K562 (cell line): Measurements from ENCODE around the gene RCOR3. TPM values are rescaled to one million over a fixed set of nuclear protein-coding genes. Genes with fewer than 3 reads are reported as not detected.

ENCODE experiments used
- ATAC-seq: fragments of 200-7000 bp; cut with Tn5 transposase; 3 replicates; pipeline ENCODE4 v1.9.1; 2020; ENCODE audit warnings: moderate library complexity
- BruUV-seq: library from RNA; stranded (reverse); fragments of 400-500 nt; replicated peaks from 2 replicates; lab custom pipeline; 2021; lab: Mats Ljungman, UMichigan
- CTCF ChIA-PET: fragments of 300-600 bp; formaldehyde crosslinking; extraction: SDS; loops from one replicate; lab custom pipeline; 2021; ENCODE audit warnings: low intra/inter-chr PET ratio; lab: Yijun Ruan, JAX
- POLR2A ChIA-PET: fragments of 300-600, 350-650 bp; sonication (Branson Sonifier 250); formaldehyde crosslinking; extraction: SDS; loops from one replicate; lab custom pipeline; 2021; ENCODE audit warnings: antibody characterized with exemption, inconsistent platforms; lab: Yijun Ruan, JAX
- DNase-seq, 4 experiments: peaks; one replicate each; pipeline versions ENCODE4 v3.0.0 to v3.0.0-alpha.2; 2011 to 2018; ENCODE audit warnings: low spot score in 3 of 4, mixed read lengths in 3 of 4; ENCODE audit errors: extremely low read depth in 1 of 4
- FAIRE-seq: peaks from 2 replicates; lab custom pipeline; 2011; peaks lifted over from hg19 to GRCh38; lab: Jason Lieb, UNC
- H2AFZ ChIP-seq: 2 replicates; pipeline ENCODE4 v1.6.0; 2011; ENCODE audit warnings: low read depth, low read length, control low read depth, inconsistent platforms
- H3K27ac ChIP-seq: fragments of 200-600 bp; 3 replicates; pipeline ENCODE4 v1.8.0; 2011; ENCODE audit warnings: low read depth, mild to moderate bottlenecking, control low read depth, inconsistent platforms, low read length, moderate library complexity, mixed read lengths; ENCODE audit errors: extremely low read depth
- H3K27me3 ChIP-seq, 2 experiments: fragments of 300-600 bp in 1 of 2; 2 replicates in 1 of 2; 3 replicates in 1 of 2; pipeline versions ENCODE4 v1.6.0 to v1.8.0; 2011; ENCODE audit warnings: inconsistent platforms in 2 of 2, low read length in 2 of 2, mild to moderate bottlenecking in 1 of 2, mixed read lengths in 1 of 2, moderate library complexity in 1 of 2; ENCODE audit not compliant: control insufficient read depth in 2 of 2, insufficient read depth in 2 of 2
- H3K36me3 ChIP-seq: fragments of 300-600 bp; 3 replicates; pipeline ENCODE4 v1.8.0; 2011; ENCODE audit warnings: mild to moderate bottlenecking, low read length, inconsistent platforms; ENCODE audit not compliant: control insufficient read depth, insufficient read depth
- H3K4me1 ChIP-seq, 2 experiments: fragments of 200-600 bp in 1 of 2; replicated peaks in 1 of 2; 2 replicates in 1 of 2; 3 replicates in 1 of 2; pipeline versions ENCODE4 v1.5.1 to v1.8.0; 2011; ENCODE audit warnings: inconsistent platforms in 2 of 2, low read length in 2 of 2, mild to moderate bottlenecking in 1 of 2, mixed read lengths in 1 of 2, moderate library complexity in 1 of 2; ENCODE audit not compliant: control insufficient read depth in 2 of 2, insufficient read depth in 2 of 2
- H3K4me2 ChIP-seq: 2 replicates; pipeline ENCODE4 v1.6.1; 2011; ENCODE audit warnings: low read length, control low read depth, inconsistent platforms, mixed read lengths; ENCODE audit not compliant: insufficient read depth
- H3K4me3 ChIP-seq: fragments of 200-600 bp; sonication (generic), shearing (Covaris generic); 2 replicates; pipeline ENCODE4 v1.5.1; 2016; ENCODE audit warnings: control low read depth, inconsistent platforms
- H3K79me2 ChIP-seq: fragments of 200-600 bp; 3 replicates; pipeline ENCODE4 v1.8.0; 2011; ENCODE audit warnings: low read length, inconsistent platforms; ENCODE audit not compliant: control insufficient read depth, insufficient read depth
- H3K9ac ChIP-seq, 2 experiments: 2 replicates each; pipeline versions ENCODE4 v1.6.0 to v1.6.1; 2011; ENCODE audit warnings: low read depth in 2 of 2, low read length in 2 of 2, control low read depth in 1 of 2, inconsistent platforms in 1 of 2, mild to moderate bottlenecking in 1 of 2, mixed read lengths in 1 of 2; ENCODE audit not compliant: insufficient read depth in 1 of 2
- H3K9me1 ChIP-seq: one replicate; pipeline ENCODE4 v1.6.0; 2011; ENCODE audit warnings: inconsistent platforms, mild to moderate bottlenecking, low read length, moderate library complexity; ENCODE audit not compliant: control insufficient read depth, insufficient read depth
- H3K9me3 ChIP-seq: replicated peaks from 2 replicates; pipeline ENCODE4 v1.5.1; 2011; ENCODE audit warnings: low read depth, low read length, inconsistent platforms; ENCODE audit not compliant: control insufficient read depth, insufficient read depth
- H4K20me1 ChIP-seq: replicated peaks from 2 replicates; pipeline ENCODE4 v1.6.1; 2011; ENCODE audit warnings: low read length, inconsistent platforms, mixed read lengths; ENCODE audit not compliant: control insufficient read depth, insufficient read depth
- ARID2 ChIP-seq: fragments of 450-650 bp; IDR thresholded peaks from 2 replicates; pipeline ENCODE4 v1.6.1; 2017; ENCODE audit warnings: antibody characterized with exemption, mild to moderate bottlenecking
- GTF2F1 ChIP-seq: IDR thresholded peaks from 2 replicates; pipeline ENCODE4 v1.6.1; 2011; ENCODE audit warnings: low read depth, low read length, improper control_type of control experiment
- HINFP ChIP-seq: fragments of 450-650 bp; conservative IDR thresholded peaks from 2 replicates; pipeline ENCODE4 v1.6.1; 2016; ENCODE audit warnings: missing genetic modification characterization, low read depth, mild to moderate bottlenecking, control low read depth, missing compliant biosample characterization
- HNRNPLL ChIP-seq: fragments of 200-400 bp; formaldehyde crosslinking; IDR thresholded peaks from 2 replicates; pipeline ENCODE4 v1.6.1; 2017; ENCODE audit warnings: low read length, low read depth, mild to moderate bottlenecking; ENCODE audit not compliant: poor library complexity, severe bottlenecking
- KLF16 ChIP-seq: IDR thresholded peaks from 2 replicates; pipeline ENCODE4 v1.6.1; 2016; ENCODE audit warnings: antibody characterized with exemption
- NELFE ChIP-seq: IDR thresholded peaks from 2 replicates; pipeline ENCODE4 v1.6.1; 2011; ENCODE audit warnings: mild to moderate bottlenecking; ENCODE audit not compliant: insufficient read depth, insufficient read length
- NONO ChIP-seq, 2 experiments: fragments of 200-400 bp in 1 of 2; fragments of 450-650 bp in 1 of 2; formaldehyde crosslinking in 1 of 2; IDR thresholded peaks; 2 replicates each; pipeline ENCODE4 v1.6.1; 2017; ENCODE audit warnings: low read depth in 2 of 2, mild to moderate bottlenecking in 2 of 2, moderate library complexity in 2 of 2, low read length in 1 of 2
- PATZ1 ChIP-seq: fragments of 250-450 bp; sonication (Bioruptor Pico); IDR thresholded peaks from 2 replicates; pipeline ENCODE4 v1.5.0; 2020; ENCODE audit warnings: mild to moderate bottlenecking, borderline replicate concordance
- SAP30 ChIP-seq: fragments of 200-600 bp; sonication (generic); IDR thresholded peaks from 2 replicates; pipeline ENCODE4 v1.6.1; 2012; ENCODE audit warnings: borderline replicate concordance, low read depth, mild to moderate bottlenecking, moderate library complexity, low read length, control low read depth, inconsistent platforms; ENCODE audit not compliant: insufficient read depth, poor library complexity, severe bottlenecking
- SETDB1 ChIP-seq: IDR thresholded peaks from one replicate; pipeline ENCODE4 v1.6.1; 2012; ENCODE audit warnings: low read length, control low read depth, inconsistent platforms
- SIN3B ChIP-seq: fragments of 450-650 bp; IDR thresholded peaks from 2 replicates; pipeline ENCODE4 v1.6.1; 2017; ENCODE audit warnings: low read depth, mild to moderate bottlenecking, moderate library complexity
- SMAD3 ChIP-seq: fragments of 450-650 bp; formaldehyde crosslinking; conservative IDR thresholded peaks from 2 replicates; pipeline ENCODE4 v1.4.0; 2020; ENCODE audit warnings: mild to moderate bottlenecking
- SNRNP70 ChIP-seq: fragments of 200-400 bp; formaldehyde crosslinking; optimal IDR thresholded peaks from 2 replicates; pipeline ENCODE3; 2017; ENCODE audit warnings: low read depth, low read length
- SRF ChIP-seq, 2 experiments: fragments of 250-450, 450-650 bp in 1 of 2; sonication (Bioruptor Pico) in 1 of 2; sonication (generic) in 1 of 2; formaldehyde crosslinking; IDR thresholded peaks; 2 replicates each; pipeline versions ENCODE4 v1.5.0 to v1.5.1; 2020 to 2022; ENCODE audit warnings: mild to moderate bottlenecking in 1 of 2, missing genetic modification reagents in 1 of 2
- SUPT5H ChIP-seq: fragments of 450-650 bp; IDR thresholded peaks from 2 replicates; pipeline ENCODE4 v1.6.1; 2016
- ZC3H4 ChIP-seq: sonication (generic); formaldehyde crosslinking; IDR thresholded peaks from 2 replicates; pipeline ENCODE4 v1.9.0; 2021; ENCODE audit warnings: missing genetic modification reagents, borderline replicate concordance
- ZNF324 ChIP-seq: fragments of 250-450 bp; sonication (Bioruptor Pico); IDR thresholded peaks from 2 replicates; pipeline ENCODE4 v1.4.0; 2020; ENCODE audit warnings: mild to moderate bottlenecking
- ZNF431 ChIP-seq: sonication (generic); formaldehyde crosslinking; IDR thresholded peaks from 2 replicates; pipeline ENCODE4 v1.8.0; 2022; ENCODE audit warnings: mild to moderate bottlenecking, missing genetic modification reagents
- ZNF444 ChIP-seq: fragments of 250-450 bp; sonication (Bioruptor Pico); IDR thresholded peaks from 2 replicates; pipeline ENCODE4 v1.4.0; 2020; ENCODE audit warnings: mild to moderate bottlenecking, moderate library complexity
- WGBS: fragments of 100-300 bp; shearing (Covaris generic); methylation state at CpG from one replicate; pipeline ENCODE4 v1.1.6; 2016; ENCODE audit warnings: low coverage, mixed read lengths; ENCODE audit not compliant: insufficient coverage; ENCODE audit errors: missing lambda C conversion rate; 5-methylcytosine and 5-hydroxymethylcytosine counted together
- in situ Hi-C: fragments of 300-500 bp; cut with MboI; formaldehyde crosslinking; loops from 4 replicates; pipeline ENCODE4 v1.15.0; 2018; ENCODE audit warnings: inconsistent platforms, mixed read lengths
- intact Hi-C: fragments of 100-400 bp; cut with micrococcal nuclease; formaldehyde crosslinking; loops from 2 replicates; pipeline ENCODE4 v1.14.2; 2022
- polyA plus RNA-seq, 8 experiments: library from polyadenylated mRNA; depleted of rRNA in 4 of 8; stranded (reverse) in 5 of 8; unstranded in 3 of 8; fragments of >200 nt; fragmentation: Nextera tagmentation in 2 of 8; fragmentation: Illumina TruSeq in 1 of 8; extraction: Ambion mirVana in 2 of 8; extraction: Trizol in 1 of 8; gene quantifications; 2 replicates each; pipeline versions ENCODE4 v1.2.1 to v1.2.3, GENCODE V29; 2011 to 2014; ENCODE audit warnings: inconsistent platforms in 1 of 8, missing spikeins in 1 of 8
- total RNA-seq, 7 experiments: library from RNA; depleted of rRNA in 6 of 7; stranded (reverse); fragments of >200 nt in 6 of 7; fragmentation: Illumina TruSeq in 2 of 7; extraction: Trizol in 2 of 7; gene quantifications; 2 replicates each; pipeline versions ENCODE4 v1.2.1 to v1.2.3, GENCODE V29; 2011 to 2021; ENCODE audit warnings: low replicate concordance in 1 of 7

RCOR3 gene
- total and polyA plus RNA-seq, 9 of the 15 experiments (the other 6 are each of a cell fraction or from before 2014, with no cell fraction given), result 9.7 to 42.7 (median 29.5) TPM

- H3K4me3 ChIP-seq, result no peak overlapping the region
- FAIRE-seq (no peak), ATAC-seq (no peak; the same call in 2 of the 3 replicates), DNase-seq (no peak)
- no peaks in the 10 kb centered on the region for H3K36me3 ChIP-seq
- 73% methylated on average over 6 of the region's 6 CpGs for WGBS
- H3K27ac ChIP-seq, result no peak overlapping the region
- TF ChIP-seq HINFP (no peak), PATZ1 (CRISPR knock-in tag) (no peak), NELFE (no peak), SMAD3 (CRISPR knock-in tag) (no peak), GTF2F1 (no peak), SRF (CRISPR knock-in tag; IDR thresholded peaks at IDR 0.05) (no peak), SNRNP70 (no peak), ZNF431 (CRISPR knock-in tag) (no peak), SAP30 (no peak), SETDB1 (no peak), ZNF444 (CRISPR knock-in tag) (no peak), SIN3B (no peak), ARID2 (no peak), SUPT5H (no peak), NONO (IDR thresholded peaks at IDR 0.05; ENCODE audit: low read depth in 2 of 2, low read length in 1 of 2) (no peak), KLF16 (no peak), ZC3H4 (CRISPR knock-in tag) (no peak), HNRNPLL (no peak), ZNF324 (no peak)
- H3K9ac ChIP-seq, result no peak overlapping the region
- CTCF ChIA-PET, result no interaction called here
- no peaks in the 10 kb centered on the region for H3K79me2 ChIP-seq
- H4K20me1 ChIP-seq, result no peaks in the 10 kb centered on the region
- no peaks in the 10 kb centered on the region for H3K27me3 ChIP-seq
- intact Hi-C loops, result no loop called here
- no peak overlapping the region for H3K4me2 ChIP-seq
- POLR2A ChIA-PET, result interaction anchor here (1.0 kb wide), 1 partner anchor 9 kb away, joined by 3 read pairs; no protein-coding TSS in a partner anchor
- H2AFZ ChIP-seq, result no peak overlapping the region
- in situ Hi-C loops, result no loop called here
- no peaks in the 10 kb centered on the region; a peak in 1 of 5 replicates for H3K4me1 ChIP-seq
- no peaks in the 10 kb centered on the region for H3K9me1 ChIP-seq
- no peaks in the 10 kb centered on the region; the same call in 1 of the 2 replicates for H3K9me3 ChIP-seq
- no TSS peak for BruUV-seq
Measured at GRCh38 chr1:211210965-211211364, 48.2 kb upstream of the RCOR3 start.
